HL-60/S4 (cell line): ENCODE results near the gene IRS4.

Experiments used
- in situ Hi-C: fragments of 300-500 bp; cut with MboI; formaldehyde crosslinking; loops from 2 replicates; pipeline ENCODE4 v1.14.3; 2022; ENCODE audit warnings: low sequenced_read_pairs

Gene IRS4

GRCh38 chrX:108736509-108737479, at the start of gene IRS4:
Gene IRS4 (minus strand): TSS chrX:108736563.
- in situ Hi-C loops, result no loop called here

DNA sequence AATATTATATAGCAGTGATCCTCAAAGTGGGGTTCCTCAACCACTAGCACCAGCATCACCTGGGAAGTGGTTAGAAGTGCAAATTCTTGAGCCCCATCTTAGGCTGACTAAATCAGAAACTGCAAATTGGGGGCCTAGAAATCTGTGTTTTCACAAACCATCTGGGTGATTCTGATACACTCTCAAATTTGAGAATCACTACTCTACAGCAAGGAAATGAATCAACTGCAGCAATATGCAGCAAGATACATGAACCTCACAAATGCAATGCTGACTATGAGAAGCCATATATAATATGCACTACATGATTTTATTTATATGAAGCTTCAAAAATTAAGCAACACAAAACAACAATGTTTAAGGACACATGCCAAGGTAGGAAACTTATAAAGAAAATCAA, 36.2 kb upstream of the IRS4 start:
- in situ Hi-C loops, result no loop called here

DNA sequence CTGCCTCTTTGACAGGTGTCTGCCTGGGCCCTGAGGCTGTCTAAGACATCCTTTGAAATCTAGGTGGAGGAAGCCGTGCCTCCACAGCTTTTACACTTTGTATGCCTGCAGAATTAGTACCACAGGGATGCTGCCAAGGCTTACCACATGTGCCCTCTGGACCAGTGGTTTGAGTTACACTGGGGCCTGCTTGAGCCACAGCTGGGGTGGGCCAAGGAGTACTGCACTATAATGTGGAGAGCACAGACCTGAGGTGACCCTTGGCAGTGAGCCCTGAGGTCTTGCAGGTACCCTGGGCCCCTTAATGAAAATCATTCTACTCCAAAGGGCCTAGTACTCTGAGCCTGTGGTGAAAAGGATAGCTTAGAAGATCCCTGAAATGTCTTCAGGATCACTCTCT, 27.2 kb upstream of the IRS4 start:
- in situ Hi-C loops, result no loop called here

- in situ Hi-C loops, result no loop called here
Observed at GRCh38 chrX:108740299-108740774, 4.0 kb upstream of the IRS4 start.

DNA sequence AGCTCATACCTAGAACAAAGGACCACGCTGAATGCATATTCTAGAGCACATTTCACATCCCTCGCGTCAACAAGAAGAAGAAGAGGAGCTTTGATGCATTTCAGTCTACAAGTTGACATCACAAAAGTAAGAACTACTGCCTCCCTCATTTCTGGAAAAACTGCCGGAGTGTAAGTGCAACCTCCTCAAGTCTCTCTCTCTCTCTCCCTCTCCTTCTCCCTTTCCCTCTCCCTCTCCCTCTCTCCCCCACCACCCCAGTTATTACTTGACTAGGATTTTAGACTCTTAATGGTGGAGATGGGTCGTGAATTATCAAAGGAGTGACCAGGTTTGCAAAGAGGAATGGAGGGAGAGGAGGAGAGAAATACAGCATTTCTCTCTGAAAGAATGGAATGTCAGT, 1.4 kb upstream of the IRS4 start:
- in situ Hi-C loops, result no loop called here

- in situ Hi-C loops, result no loop called here
Observed at GRCh38 chrX:108735679-108736508, 469 bp downstream of the IRS4 start.

- in situ Hi-C loops, result no loop called here
Observed at GRCh38 chrX:108735091-108735678, 1.2 kb downstream of the IRS4 start.

DNA sequence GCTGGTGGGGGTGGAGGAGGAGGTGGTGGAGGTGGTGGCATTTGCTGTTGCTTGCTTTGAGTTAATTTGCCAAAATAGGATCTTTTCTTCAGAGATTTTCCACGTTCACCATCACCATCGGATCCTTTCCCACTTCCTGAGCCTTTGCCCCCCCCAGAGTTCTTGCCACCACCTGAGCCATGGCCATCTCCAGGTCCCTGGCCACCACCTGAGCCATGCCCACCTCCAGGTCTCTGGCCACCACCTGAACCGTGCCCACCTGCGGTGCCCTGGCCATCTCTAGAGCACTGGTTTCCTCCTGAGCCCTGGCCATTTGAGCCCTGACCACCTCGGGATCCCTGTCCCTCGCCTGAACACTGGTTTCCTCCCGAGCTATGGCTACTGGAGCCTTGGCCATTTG, 1.9 kb downstream of the IRS4 start:
- in situ Hi-C loops, result no loop called here

GRCh38 chrX:108732630-108733321, 3.6 kb downstream of the IRS4 start:
- in situ Hi-C loops, result no loop called here

DNA sequence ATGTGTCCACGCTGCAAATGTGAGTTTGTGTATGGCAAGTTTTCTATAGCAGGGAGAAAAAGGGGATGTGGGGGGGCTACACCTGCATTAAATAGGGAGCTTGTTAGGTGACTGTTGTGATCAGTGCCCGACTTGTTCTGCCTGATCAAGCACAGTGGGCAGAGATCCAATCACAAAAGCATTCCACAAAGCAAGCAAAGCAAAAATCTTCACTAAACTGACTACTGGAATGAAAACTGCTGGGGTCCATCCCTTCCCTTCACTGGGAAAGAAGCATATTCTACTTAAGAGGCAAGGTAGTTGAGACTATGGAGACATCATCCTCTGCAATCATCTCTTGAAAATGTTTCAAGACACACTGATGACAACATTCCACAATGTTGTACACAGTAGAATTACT, 5.2 kb downstream of the IRS4 start:
- in situ Hi-C loops, result no loop called here

- in situ Hi-C loops, result no loop called here
Observed at GRCh38 chrX:108726748-108727147, 9.6 kb downstream of the IRS4 start.

- in situ Hi-C loops, result no loop called here
Observed at GRCh38 chrX:108722561-108722960, 13.8 kb downstream of the IRS4 start.

DNA sequence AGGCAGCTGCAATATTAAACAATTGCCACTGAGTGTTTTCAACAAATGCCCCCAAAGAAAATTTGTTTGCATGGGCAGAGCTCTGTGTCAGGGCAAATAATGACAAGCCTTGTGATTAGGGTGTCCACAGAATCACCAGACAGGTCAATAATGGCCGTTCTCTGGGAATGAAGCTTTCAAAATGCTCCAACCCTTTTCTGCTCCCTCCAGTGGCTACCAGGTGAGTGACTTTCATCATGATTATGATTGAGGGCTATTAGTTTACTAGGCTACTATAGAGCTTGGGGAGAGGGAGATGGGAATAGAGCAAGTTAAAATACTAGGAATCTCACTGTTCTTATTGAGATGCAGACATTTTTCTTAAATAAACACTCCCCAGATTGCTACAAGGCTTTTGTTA, 23.5 kb downstream of the IRS4 start:
- in situ Hi-C loops, result no loop called here

DNA sequence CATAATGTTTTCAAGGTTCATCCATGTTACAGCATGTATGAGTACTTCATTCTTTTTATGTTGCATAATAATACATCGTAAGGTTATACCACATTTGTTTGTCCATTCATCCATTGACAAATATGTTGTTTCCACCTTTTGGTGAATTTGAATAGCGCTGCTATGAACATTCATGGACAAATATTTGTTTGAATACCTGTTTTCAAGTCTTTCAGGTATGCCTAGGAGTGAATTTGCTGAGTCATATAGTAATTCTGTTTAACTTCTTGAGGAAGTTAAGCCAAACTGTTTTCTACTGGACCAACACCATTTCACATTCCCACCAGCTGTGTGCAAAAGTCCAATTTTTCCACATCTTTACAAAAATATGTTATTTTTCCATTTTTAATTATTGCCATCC, 31.5 kb downstream of the IRS4 start:
- in situ Hi-C loops, result no loop called here

GRCh38 chrX:108702530-108702929, 33.8 kb downstream of the IRS4 start:
- in situ Hi-C loops, result no loop called here

DNA sequence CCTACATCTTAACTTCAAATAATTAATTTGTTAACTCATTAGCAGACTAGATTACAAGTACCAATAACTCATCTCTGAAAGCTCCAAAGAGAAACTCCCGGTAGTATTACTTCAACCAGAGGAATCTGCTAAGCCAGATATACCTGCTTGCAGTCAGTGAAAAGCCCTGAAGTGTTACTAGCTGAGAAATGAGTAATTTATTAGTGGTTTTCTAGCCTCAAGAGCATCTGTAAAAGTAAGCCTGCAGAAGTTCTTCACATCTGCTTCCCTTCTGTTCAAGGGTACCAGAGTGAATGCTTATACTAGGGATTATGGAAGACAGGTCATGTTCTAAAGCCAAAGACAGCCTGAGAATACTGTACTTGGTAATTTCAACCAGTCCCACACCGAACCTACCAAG, 34.7 kb downstream of the IRS4 start:
- in situ Hi-C loops, result no loop called here

GRCh38 chrX:108699368-108699767, 37.0 kb downstream of the IRS4 start:
- in situ Hi-C loops, result no loop called here

GRCh38 chrX:108696690-108697089, 39.7 kb downstream of the IRS4 start:
- in situ Hi-C loops, result no loop called here
